ENCODE data around the gene MITD1.
"Not testable (repeated sequence)": the region's sequence is repeated elsewhere in the genome, so short reads cannot be mapped to it uniquely, and the experiment has no call there.

Gene MITD1

DNA sequence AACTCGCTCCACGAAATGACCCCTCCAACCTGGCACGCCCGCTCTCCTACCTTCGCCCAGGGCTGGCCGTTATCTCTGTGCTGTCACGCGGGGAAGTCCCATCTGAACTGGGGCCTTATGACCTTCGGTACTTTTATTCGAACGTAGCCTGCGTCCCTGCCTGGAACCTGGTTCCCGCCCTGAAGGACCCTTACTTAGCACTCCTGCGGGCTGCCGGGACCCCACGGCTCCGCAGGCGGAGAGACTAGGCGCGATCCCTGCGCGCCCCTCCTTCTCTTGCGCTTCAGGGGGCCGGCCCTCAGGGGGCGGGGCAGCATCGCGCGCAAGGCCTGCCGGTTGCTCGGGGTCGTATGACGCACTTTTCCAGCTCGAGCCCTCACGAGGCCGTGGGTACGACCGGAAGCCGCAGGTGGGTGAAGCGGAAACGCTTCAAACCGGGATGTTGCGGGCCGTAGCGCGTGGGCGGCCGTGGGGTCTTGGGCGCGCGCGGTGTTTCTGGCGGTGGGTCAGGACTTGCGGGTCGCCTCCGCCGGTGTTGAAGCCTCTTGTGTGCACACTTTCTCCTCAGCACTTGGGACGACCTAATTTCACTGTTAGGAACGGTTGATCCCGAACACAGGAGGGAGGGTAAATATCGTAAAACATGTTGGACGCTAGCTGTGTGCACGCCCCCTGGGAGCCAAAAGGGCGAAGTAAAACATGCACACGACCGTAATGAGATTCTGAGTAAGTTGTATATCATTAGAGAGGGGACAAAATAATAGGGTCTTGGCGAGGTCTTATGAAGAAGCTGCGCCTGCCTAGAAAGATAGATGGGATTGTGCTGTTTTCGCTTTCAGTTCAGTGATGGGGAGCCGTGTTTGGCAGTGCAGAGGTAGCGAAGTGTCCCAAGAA lies 26.0 kb downstream of the MITD1 start, which contains the start of the genes LIPT1 and TSGA10:
LIPT1 (plus strand) TSS at position 325 of the 894 bp plus-strand sequence. CDS start 6,991 bp downstream, outside the sequence.
TSGA10 (minus strand) TSS at position 300 of the 894 bp plus-strand sequence. CDS start 45,503 bp downstream, outside the sequence.
- DNase-seq, result peak; percentile 26

DNA sequence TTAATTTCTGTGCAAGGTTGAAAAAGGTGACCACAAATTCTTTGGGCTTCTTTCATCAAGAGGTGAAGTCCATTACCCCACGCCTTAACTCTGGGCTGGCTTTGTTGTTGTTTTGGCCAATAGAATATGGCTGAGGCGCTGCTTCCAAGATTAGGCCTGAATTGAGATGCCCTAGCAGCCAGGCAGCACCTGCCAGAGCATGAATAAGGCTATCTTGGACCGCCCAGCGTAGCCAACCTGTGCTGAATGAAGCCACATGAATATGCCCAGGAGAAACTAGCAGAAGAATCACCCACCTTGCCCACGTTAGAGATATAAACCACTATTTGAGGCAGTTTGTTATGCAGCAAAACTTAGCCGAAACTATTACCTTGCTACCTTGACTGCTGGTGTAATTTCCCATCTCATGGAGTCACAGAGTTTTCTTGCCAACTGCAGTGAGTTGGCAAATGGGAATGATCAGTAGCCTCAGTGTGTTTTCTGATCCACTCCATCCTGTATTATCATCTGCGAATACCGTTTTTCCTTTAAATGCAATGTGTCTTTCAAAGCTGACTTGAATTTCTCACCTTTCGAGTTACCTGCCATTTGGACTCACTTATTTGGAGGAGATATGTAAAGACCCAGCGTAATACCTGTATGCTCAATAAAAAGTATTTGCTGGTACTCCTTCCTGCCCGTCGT lies 26.8 kb downstream of the MITD1 start:
- no peak for DNase-seq

- no peak for DNase-seq
Observed at GRCh38 chr2:99152199-99152895, 28.5 kb downstream of the MITD1 start.

- DNase-seq, result no peak
Observed at GRCh38 chr2:99150706-99151105, 30.2 kb downstream of the MITD1 start.

DNA sequence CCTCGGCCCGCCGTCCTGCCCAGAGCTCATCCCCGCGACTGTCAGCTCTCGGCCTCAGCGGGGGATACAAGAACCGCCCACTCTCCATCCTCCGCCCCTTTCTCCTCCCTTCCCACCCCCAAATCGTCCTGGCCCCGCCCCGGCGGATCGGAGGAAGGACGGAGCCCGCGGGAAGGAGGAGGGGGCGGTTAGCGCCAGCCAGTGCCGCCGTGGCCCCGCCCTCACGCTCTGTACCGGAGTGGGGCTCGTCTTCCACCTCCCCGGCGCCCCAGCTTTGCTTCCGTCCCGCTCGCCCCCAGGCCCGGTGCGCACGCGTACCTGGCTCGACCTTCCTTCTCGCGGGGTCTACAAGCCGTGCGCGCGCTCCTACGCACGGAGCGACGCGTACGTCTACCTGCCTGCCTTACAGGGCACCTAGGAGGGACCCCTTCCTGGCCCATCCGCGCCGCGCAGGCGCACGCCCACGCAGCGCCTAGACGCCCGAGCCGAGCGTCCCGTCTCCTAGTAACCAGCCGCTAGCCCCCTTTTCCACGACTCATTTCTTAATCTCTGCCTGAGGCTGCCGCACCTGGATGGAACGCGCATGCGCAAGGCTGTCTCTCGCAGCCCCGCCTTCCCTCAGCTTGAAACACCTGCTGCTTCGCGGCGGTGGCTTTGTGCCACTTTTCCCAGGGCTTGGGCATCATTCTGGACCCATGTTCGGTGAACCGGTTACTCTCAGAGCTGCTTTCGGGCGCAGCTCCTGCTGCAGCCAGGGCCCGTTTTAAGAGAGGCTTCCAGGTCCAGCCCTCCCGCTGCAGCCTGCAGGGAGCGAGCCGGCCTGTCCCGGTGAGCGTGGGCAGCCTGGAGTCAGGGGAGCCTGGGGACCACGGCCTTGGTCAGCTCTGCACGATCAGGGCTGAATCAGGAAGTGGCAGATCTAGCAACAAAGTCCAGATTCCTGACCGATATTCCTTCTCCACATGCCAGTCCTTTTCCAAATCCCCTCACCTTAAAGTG lies 39.4 kb downstream of the MITD1 start, which contains the start of gene C2orf15:
C2orf15 (plus strand) TSS at position 598 of the 999 bp plus-strand sequence. CDS start 8,852 bp downstream, outside the sequence.
- peak; percentile 89 for DNase-seq

- DNase-seq, result no peak
Observed at GRCh38 chr2:99140860-99141109, 40.1 kb downstream of the MITD1 start.

DNA sequence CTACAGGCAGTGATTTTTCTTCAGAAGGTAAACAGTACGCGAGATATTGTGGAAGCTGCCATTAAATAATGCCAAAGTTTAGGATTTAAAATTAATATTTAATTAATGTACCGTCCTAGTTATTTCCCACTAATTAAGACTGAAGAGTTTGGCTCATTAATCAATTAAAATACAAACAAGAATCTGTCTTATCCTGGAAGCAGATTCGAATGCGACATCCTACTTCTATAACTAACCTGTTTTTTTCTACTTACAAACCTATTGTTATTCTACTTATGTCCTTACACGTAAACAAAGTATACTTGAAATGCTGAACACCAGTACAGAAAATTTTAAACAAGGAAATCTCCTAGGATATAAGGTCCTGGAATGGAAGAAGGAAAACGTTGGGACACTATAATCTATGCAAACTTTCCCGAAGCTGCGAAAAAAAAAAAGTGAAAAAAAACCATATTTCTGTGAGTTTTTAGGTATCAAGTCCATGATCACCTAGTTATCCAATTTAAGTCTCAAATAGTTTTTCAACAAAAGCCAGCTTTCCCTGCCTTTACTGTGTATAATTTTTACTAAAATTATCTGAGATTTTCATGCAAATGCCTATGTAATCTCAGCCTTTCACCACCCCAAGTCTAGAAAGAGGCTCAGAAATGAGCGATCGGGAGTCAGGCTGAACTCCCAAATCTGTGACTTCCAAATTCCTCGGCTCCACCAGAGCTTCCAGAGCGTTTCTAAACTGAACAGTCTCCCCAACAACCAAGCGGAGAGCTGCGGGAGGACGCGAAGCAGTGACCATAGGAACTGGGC lies 40.6 kb downstream of the MITD1 start:
- DNase-seq, result no peak

DNA sequence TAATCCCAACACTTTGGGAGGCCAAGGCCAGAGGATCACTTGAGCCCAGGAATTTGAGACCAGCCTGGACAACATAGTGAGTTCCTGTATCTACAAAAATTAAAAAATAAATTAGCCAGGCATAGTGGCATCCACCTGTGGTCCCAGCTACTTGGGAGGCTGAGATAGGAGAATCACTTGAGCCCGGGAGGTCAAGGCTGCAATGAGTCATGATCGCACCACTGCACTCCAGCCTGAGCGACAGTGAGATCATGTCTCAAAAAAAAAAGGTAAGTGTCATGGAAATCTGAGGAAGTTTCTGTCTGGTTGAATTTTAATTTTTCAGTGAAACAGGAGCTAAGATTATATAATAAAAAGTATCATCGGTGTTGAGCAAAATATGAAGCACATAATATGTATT lies 41.9 kb downstream of the MITD1 start:
- no peak for DNase-seq

GRCh38 chr2:99135044-99135556 lies 45.8 kb downstream of the MITD1 start:
- not testable (repeated sequence) for DNase-seq

GRCh38 chr2:99127981-99128380 lies 52.9 kb downstream of the MITD1 start:
- DNase-seq, result no peak

Data from NCI-H1436 treated with DMSO at 0.1 percent for 48 hours (cell line).